Astrocyte (in vitro differentiated cells and primary cell): Measurements from ENCODE around the gene FBLN2. TPM values are rescaled to one million over a fixed set of nuclear protein-coding genes. Genes with fewer than 3 reads are reported as not detected.

Experiments
- DNase-seq: peaks from one replicate; pipeline ENCODE4 v3.0.0-alpha.2; 2010; ENCODE audit warnings: low read depth
- FAIRE-seq: peaks from 2 replicates; lab custom pipeline; 2011; peaks lifted over from hg19 to GRCh38; lab: Jason Lieb, UNC
- H2AFZ ChIP-seq: 2 replicates; pipeline ENCODE4 v1.6.0; 2012; ENCODE audit warnings: low read depth, low read length, inconsistent platforms
- H3K27ac ChIP-seq: 2 replicates; pipeline ENCODE4 v1.5.1; 2011; ENCODE audit warnings: low read depth, low read length, inconsistent platforms
- H3K27me3 ChIP-seq: 2 replicates; pipeline ENCODE4 v1.6.0; 2011; ENCODE audit warnings: low read length, inconsistent platforms; ENCODE audit not compliant: insufficient read depth
- H3K36me3 ChIP-seq: 2 replicates; pipeline ENCODE4 v1.5.1; 2011; ENCODE audit warnings: low read length, inconsistent platforms; ENCODE audit not compliant: insufficient read depth
- H3K4me1 ChIP-seq: 2 replicates; pipeline ENCODE4 v1.5.1; 2011; ENCODE audit warnings: low read length, inconsistent platforms; ENCODE audit not compliant: insufficient read depth
- H3K4me2 ChIP-seq: 2 replicates; pipeline ENCODE4 v1.6.0; 2012; ENCODE audit warnings: low read length, inconsistent platforms
- H3K4me3 ChIP-seq: 2 replicates; pipeline ENCODE4 v1.5.1; 2011; ENCODE audit warnings: low read depth, mild to moderate bottlenecking, low read length, inconsistent platforms; ENCODE audit not compliant: insufficient read depth
- H3K79me2 ChIP-seq: 2 replicates; pipeline ENCODE4 v1.6.0; 2012; ENCODE audit warnings: mild to moderate bottlenecking, low read length, inconsistent platforms; ENCODE audit not compliant: insufficient read depth
- H3K9ac ChIP-seq: 2 replicates; pipeline ENCODE4 v1.6.0; 2012; ENCODE audit warnings: mild to moderate bottlenecking, low read length, inconsistent platforms
- H3K9me3 ChIP-seq: 2 replicates; pipeline ENCODE4 v1.5.1; 2012; ENCODE audit warnings: low read depth, mild to moderate bottlenecking, low read length, inconsistent platforms; ENCODE audit not compliant: insufficient read depth
- H4K20me1 ChIP-seq: 2 replicates; pipeline ENCODE4 v1.6.0; 2012; ENCODE audit warnings: low read length, inconsistent platforms; ENCODE audit not compliant: insufficient read depth
- H3K27ac Mint-ChIP-seq: one replicate; pipeline ENCODE4 v1.8.0; 2021; ENCODE audit warnings: mild to moderate bottlenecking, mixed read lengths; ENCODE audit not compliant: unreplicated experiment
- H3K27me3 Mint-ChIP-seq: one replicate; pipeline ENCODE4 v1.8.0; 2021; ENCODE audit warnings: low read depth, mixed read lengths; ENCODE audit not compliant: unreplicated experiment
- H3K36me3 Mint-ChIP-seq: one replicate; pipeline ENCODE4 v1.8.0; 2021; ENCODE audit warnings: low read depth, mixed read lengths; ENCODE audit not compliant: unreplicated experiment
- H3K4me1 Mint-ChIP-seq: one replicate; pipeline ENCODE4 v1.8.0; 2021; ENCODE audit warnings: low read depth, mixed read lengths; ENCODE audit not compliant: unreplicated experiment
- H3K4me3 Mint-ChIP-seq: one replicate; pipeline ENCODE4 v1.8.0; 2021; ENCODE audit warnings: mild to moderate bottlenecking, moderate library complexity, mixed read lengths; ENCODE audit not compliant: unreplicated experiment
- H3K9me3 Mint-ChIP-seq: one replicate; pipeline ENCODE4 v1.8.0; 2021; ENCODE audit warnings: mild to moderate bottlenecking, mixed read lengths; ENCODE audit not compliant: unreplicated experiment
- CTCF ChIP-seq: IDR thresholded peaks from 2 replicates; pipeline ENCODE4 v1.5.1; 2011; ENCODE audit warnings: low read depth, mild to moderate bottlenecking, inconsistent platforms, low read length, moderate library complexity; ENCODE audit not compliant: insufficient read depth
- EZH2 ChIP-seq: IDR thresholded peaks from 2 replicates; pipeline ENCODE4 v1.6.1; 2012; ENCODE audit warnings: mild to moderate bottlenecking, low read length, inconsistent platforms; ENCODE audit not compliant: insufficient read depth
- total RNA-seq: library from RNA; stranded (reverse); gene quantifications from 2 replicates; pipeline ENCODE4 v1.2.1, GENCODE V29; 2021

FBLN2 gene
- total RNA-seq, 1 donor from 2014 or later: 36.6 TPM

GRCh38 chr3:13598926-13599886 lies 50.3 kb downstream of the FBLN2 start:
- peaks cover 7% of the 10 kb centered on the region for H3K27me3 Mint-ChIP-seq
- peaks cover 28% of the 10 kb centered on the region for H3K4me1 Mint-ChIP-seq
- TF ChIP-seq EZH2 (no peak), CTCF (no peak)
- no peak overlapping the region for H2AFZ ChIP-seq
- H4K20me1 ChIP-seq: peaks cover 2% of the 10 kb centered on the region
- FAIRE-seq (no peak), DNase-seq (no peak)
- no peaks in the 10 kb centered on the region for H3K9me3 ChIP-seq
- no peaks in the 10 kb centered on the region for H3K27me3 ChIP-seq
- H3K4me1 ChIP-seq: no peaks in the 10 kb centered on the region
- H3K9me3 Mint-ChIP-seq: peaks cover 1% of the 10 kb centered on the region
- H3K27ac Mint-ChIP-seq: peak overlapping the region; percentile 88
- no peak overlapping the region for H3K4me2 ChIP-seq
- H3K36me3 Mint-ChIP-seq: no peaks in the 10 kb centered on the region
- no peaks in the 10 kb centered on the region for H3K79me2 ChIP-seq
- no peak overlapping the region for H3K9ac ChIP-seq
- peak overlapping the region; percentile 37 for H3K4me3 Mint-ChIP-seq
- no peak overlapping the region for H3K27ac ChIP-seq
- no peak overlapping the region for H3K4me3 ChIP-seq
- no peaks in the 10 kb centered on the region for H3K36me3 ChIP-seq

- Mint-ChIP-seq H3K4me3 (peak overlapping the region; percentile 11), H3K9me3 (peaks cover 1% of the 10 kb centered on the region), H3K27ac (peak overlapping the region; percentile 84), H3K27me3 (peaks cover 4% of the 10 kb centered on the region), H3K4me1 (peaks cover 28% of the 10 kb centered on the region), H3K36me3 (no peaks in the 10 kb centered on the region)
- no peak overlapping the region for H3K9ac ChIP-seq
- no peak for DNase-seq
- no peak overlapping the region for H3K27ac ChIP-seq
- H3K79me2 ChIP-seq: no peaks in the 10 kb centered on the region
- H3K4me2 ChIP-seq: no peak overlapping the region
- H3K36me3 ChIP-seq: no peaks in the 10 kb centered on the region
- no peaks in the 10 kb centered on the region for H3K27me3 ChIP-seq
- H4K20me1 ChIP-seq: peaks cover 2% of the 10 kb centered on the region
- no peak overlapping the region for H3K4me3 ChIP-seq
- H2AFZ ChIP-seq: no peak overlapping the region
- no peaks in the 10 kb centered on the region for H3K4me1 ChIP-seq
- TF ChIP-seq CTCF (no peak), EZH2 (no peak)
- no peak for FAIRE-seq
- H3K9me3 ChIP-seq: no peaks in the 10 kb centered on the region
Observed at GRCh38 chr3:13599887-13600450, 51.0 kb downstream of the FBLN2 start.
